NCI-H2107 treated with DMSO at 0.1 percent for 48 hours (cell line): ENCODE measurements around the gene HNRNPA2B1.
A peak's percentile ranks its signal among the peaks of the same experiment; 100 is the strongest.

ENCODE experiments used
- DNase-seq: peaks from one replicate; lab custom pipeline; 2025; ENCODE audit not compliant: unreplicated experiment; lab: John Stamatoyannopoulos, UW

HNRNPA2B1 gene

DNA sequence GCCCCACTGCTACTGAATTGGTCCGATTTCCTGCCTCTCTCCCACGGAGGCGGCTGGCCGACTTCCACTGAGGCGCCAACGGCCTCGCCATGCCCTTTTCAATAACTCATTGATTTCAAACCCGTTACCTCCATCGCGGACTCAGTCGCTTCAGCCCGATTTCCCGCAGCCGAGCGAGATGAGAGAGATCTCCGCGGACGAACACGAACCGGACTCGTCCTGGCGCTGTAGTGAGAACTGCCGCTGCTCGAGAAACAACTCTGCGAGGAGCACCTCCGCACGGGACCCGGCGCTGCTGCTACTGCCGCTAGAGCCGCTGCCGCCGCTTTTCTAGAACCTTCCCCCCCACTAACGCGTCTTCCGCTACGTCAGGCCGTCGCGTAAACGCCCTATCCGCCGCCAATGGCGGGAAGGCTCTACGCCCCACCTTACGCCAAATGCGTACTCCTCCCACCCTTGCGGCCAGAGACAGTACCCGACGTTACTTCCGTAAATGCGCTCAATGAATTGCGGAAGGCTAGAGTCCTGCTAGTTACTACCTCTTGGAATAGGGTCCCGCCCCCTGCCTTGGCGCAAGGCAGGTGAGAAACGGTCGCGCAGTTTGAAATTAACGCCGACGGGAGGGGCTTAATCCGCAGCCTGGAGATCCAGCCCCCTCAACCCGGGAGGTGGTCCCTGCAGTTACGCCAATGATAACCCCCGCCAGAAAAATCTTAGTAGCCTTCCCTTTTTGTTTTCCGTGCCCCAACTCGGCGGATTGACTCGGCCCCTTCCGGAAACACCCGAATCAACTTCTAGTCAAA lies at the start of gene HNRNPA2B1:
Gene HNRNPA2B1 (minus strand): TSS at position 303 of the 803 bp plus-strand sequence. CDS start 169 bp downstream, at position 134.
- DNase-seq = peak; percentile 97

DNA sequence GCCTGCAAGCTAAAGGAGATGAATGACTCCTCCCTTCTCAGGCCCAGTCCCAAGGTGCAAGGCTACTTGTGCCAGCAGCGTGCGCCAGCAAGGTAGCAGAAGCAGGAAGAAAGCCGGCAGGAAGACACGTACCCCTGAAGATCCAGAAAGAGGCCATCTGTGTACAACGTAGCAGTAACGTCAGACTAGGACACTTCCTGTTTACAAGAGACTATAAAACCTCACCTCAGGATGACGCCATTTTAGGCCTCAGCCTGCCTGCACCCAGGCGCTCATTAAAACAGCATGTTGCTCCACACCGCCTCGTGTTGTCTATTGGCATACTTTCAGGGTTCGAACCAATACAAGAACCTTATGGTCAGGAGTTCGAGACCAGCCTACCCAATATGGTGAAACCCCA lies 49.7 kb upstream of the HNRNPA2B1 start:
- DNase-seq = no peak

DNA sequence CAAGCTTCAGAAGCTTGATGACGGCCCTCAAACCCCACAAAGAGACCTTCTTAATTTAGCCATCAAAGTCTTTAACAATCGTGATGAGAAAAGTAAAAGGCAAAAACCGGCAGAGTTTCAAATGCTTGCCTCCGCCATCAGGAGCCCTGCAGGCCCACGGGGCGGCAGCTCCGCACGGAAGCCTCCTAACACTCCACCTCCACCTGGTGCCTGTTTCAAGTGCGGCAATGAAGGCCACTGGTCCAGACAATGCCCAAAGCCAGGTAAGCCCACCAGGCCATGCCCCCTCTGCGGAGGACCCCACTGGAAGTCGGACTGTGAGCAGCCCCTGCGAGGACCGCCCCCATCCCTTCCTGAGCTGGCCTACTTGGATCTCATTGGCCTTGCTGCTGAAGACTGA lies 44.6 kb upstream of the HNRNPA2B1 start:
- no peak for DNase-seq

DNA sequence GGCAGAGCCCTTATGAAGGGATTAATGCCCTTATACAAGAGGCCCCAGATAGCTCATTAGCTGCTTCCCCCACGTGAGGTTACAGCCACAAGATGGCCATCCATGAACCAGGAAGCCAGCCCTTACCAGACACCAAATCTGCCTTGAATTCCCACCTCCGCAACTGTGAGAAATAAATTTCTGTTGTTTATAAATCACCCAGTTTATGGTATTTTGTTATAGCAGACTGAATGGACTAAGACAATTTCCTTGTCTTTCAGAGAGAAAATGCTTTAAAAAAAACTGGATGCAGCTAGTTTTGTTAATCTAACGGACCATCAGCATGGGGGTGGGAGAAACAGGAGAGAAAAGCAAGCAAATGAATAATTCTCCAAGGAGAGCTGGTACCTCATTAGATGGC lies 37.5 kb upstream of the HNRNPA2B1 start:
- no peak for DNase-seq

DNA sequence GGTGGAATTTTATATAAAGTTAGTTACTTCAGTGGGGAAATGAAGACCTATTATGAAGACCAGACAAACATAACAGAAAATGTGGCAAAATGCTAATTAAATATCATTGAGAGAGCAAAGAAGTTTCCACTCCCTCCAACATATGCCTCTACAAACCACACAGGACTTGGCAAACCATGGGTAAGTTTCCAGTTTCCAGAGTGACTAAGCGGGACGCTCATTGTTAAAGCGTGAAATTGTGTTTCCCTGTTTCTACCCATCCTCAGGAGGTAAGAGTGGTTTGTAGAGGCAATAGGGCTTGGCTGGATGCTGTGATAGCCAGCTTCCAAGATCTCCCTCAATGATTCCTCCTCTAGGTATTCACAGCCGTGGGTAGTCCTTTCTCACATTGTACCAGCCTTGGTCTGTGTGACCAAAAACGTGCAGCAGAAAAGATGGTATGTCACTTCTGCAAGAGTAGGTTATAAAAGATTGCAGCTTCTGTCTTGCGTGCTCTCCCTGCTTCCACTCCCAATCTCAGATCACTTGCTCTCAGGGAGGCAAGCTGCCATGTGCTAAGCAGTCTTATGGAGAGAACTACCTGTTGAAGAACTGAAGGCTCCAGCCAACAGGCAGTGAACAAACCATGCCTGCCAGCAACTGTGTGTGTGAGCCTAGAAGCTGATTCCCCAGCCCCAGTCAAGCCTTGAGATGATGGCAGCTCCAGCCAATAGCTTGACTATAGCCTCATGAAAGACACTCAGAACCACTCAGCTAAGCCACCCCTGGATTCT lies 36.7 kb upstream of the HNRNPA2B1 start:
- no peak for DNase-seq

DNA sequence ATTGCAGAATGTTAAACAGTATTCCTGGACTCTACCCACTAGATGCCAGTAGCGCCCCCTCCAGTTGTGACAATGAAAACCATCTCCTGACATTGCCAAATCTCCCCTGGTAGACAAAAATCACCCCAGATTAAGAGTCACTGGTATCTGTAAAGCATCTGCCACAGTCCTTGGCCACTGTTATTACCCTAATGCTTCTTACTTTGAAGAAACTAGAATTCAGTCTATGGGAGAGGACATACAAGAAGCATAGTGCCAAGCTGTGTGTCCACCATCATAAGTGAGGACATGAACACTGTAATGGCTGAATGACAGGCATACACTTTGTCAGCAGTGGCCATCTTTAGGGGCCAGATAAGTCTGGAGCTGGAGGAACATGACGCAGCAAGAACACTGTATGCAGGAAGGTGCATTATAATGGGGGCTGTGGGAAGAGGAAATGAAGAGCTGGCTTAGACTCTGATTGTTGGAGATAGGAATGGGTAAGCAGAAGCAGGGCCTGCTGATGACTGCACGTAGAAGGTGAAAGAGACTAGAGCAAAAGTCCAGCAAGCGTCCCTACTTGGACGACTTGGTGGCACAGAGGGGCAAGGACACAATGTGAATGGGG lies 33.5 kb upstream of the HNRNPA2B1 start:
- no peak for DNase-seq

DNA sequence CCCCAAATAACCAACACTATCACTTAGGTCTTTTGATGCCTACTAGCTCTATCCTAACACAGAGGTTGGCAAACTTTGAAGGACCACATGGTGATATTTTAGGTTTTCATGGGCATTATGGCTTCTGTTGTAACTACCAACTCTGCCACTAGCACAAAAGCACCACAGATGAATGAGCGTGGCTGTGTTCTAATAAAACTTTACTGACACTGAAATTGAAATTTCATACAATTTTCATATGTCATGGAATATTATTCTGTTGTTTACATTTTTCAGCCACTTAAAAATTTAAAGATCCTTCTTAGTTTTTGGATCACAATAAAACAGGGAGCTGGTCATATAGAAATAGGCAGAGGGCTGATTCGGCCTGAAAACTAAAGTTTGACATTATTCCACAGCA lies 27.4 kb upstream of the HNRNPA2B1 start:
- no peak for DNase-seq

DNA sequence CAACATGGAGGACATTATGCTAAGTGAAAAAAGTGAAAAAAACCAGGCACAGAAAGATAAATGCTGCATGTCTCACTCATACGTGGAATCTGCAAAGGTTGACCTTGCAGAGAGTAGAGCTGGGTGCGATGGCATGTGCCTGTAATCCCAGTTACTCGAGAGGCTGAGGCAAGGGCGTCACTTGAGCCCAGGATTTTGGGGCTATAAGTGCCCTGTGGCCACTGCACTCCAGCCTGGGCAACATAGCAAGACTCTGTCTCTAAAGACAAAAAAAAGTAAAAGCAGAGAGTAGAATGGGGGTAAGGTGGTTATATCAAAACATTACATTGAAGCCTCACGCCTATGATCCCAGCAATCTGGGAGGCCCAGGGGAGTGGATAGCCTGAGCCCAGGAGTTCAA lies 23.8 kb upstream of the HNRNPA2B1 start:
- no peak for DNase-seq

DNA sequence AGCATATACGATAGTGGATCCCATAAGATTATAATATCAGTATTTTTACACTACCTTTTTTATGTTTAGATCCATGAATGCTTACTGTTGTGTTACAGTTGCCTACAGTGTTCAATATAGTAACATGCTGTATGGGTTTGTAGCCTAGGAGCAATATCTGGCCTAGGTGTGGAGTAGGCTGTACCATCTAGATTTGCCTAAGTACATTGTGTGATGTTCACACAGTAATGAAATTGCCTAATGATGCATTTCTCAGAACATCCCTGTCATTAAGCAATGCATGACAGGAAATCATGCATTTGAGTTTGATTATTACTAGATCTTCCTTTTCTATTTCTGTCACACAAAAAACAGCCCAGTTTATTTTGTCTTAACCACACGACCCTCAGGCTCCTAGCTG lies 15.5 kb upstream of the HNRNPA2B1 start:
- DNase-seq = no peak

DNA sequence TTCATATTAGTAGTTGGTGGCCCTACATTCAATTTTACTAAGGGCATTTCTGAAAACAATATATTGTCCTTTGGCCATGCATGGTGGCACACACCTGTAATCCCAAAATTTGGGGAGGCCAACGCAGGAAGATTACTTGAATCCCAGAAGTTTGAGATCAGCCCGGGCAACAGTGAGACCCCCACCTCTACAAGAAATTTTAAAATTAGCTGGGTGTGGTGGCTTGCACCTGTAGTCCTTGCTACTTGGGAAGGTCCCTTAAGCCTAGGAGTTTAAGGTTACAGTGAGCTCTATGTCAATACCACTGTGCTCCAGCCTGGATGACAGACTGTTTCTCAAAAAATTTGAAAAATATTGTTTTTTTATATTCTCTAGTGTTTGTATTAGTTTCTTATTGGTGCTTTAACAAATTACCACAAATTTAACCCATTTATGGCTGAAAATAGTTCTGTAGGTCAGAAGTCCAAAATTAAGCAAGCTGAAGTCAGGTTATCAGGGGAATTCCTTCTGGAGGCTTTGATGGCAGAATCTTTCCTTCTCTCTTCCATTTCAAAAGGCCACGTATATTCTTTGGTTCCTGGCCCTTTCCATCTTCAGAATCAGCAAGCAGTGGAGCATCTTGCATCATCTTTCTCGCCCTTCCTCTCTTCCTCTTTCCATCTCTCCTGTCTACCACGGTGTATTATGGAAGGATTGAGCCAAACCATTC lies 13.4 kb upstream of the HNRNPA2B1 start:
- DNase-seq = no peak

DNA sequence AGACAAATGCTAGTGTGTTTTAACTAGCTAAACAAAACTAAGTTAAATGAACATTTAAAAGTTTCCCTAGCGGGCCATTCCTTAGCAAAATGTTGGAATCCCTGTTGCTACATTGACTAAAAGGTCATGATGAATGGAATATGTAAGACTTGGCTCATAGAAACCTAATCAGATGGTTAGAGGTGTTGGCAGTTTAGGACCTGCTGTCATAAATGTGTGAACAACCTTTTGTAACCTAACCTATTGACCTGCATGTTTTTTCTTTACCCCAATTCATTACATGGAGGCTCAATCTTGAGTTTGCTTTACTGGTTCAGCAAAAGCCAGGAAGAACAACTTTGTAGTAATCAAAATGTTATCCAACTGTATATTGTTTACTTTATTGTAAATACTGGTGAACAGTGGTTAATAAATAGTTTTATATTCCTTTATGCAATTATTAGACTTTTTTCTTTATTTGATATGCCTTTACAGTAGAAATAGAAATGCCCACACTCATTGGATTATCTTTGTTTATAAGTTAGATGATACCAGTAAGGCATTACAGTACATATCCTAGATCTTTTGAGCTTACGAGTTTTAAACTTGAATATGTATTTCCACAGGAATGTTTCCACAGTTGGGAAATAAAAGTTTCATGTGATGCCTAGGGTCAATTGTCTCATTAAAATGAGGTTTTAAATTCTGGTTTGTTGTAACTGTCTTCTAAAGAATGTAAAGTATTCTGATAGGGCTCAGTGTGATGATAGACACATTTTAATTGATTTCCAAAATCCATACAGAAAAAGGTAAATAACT lies 12.6 kb upstream of the HNRNPA2B1 start:
- DNase-seq = no peak

DNA sequence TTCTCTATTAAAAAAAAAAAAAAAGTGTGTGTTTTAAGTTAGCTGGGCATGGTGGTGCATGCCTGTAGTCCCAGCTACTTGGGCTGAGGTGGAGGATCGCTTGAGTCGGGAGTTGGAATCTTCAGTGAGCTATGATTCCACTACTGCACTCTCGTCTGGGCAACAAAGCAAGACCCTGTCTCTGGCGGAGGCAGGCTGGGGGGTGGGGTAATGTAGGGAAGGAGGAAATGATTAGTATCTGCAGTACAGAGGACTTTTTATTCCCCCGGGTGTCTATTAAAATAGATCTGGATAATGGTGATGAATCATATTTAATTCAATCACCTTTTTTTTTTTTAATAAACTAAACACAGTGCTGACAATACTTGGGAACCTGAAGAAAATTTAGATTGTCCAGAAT lies 7.5 kb upstream of the HNRNPA2B1 start:
- no peak for DNase-seq

DNA sequence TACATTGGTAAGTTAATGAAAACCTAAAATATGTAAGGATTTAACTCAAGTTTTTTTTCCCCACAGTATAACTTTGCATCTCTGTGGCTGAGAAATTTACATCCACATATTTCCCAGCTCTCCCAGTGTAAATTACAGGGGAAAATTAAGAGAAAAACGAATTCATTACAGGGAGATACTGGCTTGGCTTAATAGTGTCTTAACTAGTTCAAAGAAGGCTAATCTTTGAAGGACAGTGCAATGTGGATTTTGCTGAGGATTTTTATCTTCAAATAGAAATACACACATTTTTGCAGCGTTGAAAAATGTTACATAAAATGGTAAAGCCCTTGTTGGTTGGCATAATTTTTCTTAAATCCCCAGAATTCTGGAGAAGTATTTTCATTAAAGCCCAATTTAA lies 2.5 kb upstream of the HNRNPA2B1 start:
- no peak for DNase-seq

DNA sequence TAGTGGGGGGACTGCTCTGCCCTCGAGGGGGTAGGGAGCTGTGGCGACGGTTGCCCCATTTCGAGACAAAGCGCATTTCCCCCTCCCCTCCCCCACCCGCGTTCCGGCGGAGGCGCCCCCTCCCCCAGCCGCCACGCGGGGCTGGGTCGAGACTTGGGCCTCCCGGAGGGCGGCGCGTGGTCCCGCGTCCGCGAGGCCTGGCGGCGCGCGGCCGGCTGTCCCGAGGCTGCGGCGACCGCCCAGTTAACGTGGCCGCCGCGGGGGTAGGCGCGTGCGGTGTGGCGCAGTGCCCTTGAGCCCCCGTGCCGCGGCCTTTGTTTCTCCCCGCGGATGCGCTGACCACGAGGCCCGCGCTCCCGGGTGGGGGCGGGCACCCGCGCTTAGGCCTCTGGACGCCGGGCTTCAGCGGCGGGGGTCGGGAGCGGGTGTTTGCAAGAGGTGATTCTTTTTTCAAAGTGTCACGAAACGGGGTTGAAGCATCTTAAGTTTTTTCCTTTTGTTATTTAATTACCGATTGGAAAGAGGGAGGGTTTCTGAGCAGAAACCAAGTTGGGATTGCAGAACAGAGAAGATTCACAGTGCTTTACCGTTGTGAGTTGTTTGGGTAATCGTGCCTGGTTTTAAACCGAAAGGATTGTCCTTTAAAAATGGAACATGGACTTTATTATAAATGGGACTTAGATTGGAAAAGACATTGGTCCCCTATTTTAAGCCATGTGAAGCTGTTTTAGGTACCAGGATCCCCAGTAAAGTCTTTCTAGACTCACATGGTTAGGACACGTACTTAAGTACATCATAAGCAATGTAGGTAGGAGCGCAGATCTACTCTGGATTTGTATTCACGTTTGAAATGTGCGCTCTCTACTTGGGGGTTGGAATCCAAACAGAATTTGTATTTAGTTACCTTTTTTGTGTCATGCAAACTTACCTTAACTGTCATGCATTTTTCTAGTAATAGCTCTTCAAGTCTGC lies 1.8 kb upstream of the HNRNPA2B1 start:
- peak; percentile 58 for DNase-seq

DNA sequence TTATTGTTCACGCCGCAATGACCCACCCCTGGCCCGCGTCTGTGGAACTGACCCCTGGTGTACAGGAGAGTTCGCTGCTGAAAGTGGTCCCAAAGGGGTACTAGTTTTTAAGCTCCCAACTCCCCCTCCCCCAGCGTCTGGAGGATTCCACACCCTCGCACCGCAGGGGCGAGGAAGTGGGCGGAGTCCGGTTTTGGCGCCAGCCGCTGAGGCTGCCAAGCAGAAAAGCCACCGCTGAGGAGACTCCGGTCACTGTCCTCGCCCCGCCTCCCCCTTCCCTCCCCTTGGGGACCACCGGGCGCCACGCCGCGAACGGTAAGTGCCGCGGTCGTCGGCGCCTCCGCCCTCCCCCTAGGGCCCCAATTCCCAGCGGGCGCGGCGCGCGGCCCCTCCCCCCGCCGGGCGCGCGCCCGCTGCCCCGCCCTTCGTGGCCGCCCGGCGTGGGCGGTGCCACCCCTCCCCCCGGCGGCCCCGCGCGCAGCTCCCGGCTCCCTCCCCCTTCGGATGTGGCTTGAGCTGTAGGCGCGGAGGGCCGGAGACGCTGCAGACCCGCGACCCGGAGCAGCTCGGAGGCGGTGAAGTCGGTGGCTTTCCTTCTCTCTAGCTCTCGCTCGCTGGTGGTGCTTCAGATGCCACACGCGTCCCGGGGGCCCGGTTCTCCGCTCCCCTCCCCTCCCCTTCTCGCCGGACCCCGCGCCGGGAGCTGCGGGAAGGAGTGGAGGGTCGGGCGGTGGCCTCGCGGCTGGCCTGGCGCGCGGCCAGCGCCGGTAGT lies 887 bp upstream of the HNRNPA2B1 start, which contains the start of gene CBX3:
Gene CBX3 (plus strand): TSS at position 499 of the 772 bp plus-strand sequence. CDS start 1,254 bp downstream, outside the sequence.
- peak; percentile 94 for DNase-seq

DNA sequence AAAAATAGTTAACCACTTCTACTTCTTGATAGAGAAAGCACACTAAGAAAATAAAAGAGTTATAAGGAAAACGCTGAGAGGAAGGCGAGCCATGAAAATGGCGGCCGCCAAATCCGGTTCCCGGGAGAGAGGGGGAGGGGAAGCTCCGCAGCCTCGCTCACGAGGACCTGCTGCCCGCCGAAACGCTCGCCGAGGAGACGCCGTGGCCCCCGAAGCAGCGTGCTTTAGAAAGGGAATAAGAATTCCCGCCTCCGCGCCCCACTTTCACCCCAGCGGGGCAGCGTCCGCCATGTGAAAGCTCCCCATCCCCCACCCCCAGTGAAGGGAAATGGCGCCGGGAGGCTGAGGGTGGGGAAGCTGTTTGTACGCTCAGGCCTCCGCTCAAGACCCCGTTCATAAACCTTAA lies 505 bp downstream of the HNRNPA2B1 start:
- peak; percentile 39 for DNase-seq

DNA sequence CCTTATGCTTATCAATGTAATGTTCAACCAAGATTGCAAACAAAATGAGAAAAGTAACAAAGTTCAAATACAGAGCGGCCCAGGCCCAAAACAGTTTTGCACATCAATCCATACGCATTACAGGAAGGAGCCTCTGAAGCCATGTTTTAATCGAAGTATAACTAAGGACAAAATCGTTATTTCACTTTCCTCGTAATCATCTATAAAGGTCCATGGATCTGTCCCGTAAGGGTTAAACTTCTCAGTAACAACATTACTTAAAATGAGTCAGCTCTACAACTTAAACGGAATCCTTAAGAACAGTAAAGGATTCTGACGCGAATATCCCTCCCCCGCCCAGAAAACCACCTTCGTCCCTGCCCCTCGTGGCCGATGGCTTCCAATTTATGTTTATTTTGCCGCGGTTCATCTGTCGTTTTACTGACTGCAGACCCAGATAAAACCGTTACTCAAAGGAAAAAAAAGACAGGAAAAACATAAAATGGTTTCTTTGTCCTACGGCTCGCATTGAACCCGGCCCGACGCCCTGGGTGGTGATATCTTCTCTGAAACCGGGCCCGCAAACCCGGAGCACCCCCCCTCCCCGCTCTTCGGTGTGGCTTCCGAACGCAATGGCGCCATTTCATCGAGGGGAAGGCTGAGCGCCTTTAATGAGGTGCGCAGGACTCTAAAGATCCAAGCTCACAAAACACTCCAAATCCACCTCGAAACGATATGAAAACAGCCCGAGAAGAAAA lies 1.1 kb downstream of the HNRNPA2B1 start:
- DNase-seq = peak; percentile 37

DNA sequence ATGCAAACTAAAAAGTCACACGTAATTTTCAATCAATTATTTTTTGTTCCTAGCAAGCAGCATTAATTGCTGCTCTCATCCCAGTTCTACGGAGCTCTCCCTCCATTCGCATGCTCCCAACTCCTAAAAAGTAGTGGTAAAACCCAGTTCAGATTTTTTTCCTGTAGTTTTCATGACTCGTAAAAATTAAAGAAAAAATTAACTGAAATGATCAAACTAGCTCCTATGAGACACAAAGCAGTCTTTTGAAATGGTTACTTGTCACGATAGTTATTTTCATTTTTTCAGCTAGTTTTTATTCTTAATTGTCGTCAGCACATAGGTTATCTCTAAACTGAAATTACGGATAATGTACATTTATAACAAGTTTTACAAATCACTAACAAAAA lies 1.8 kb downstream of the HNRNPA2B1 start:
- DNase-seq = no peak
